ENCODE measurements around the gene PLAAT2. TPM values are rescaled to one million over a fixed set of nuclear protein-coding genes. Genes with fewer than 3 reads are reported as not detected.

The PLAAT2 gene
- total and polyA plus RNA-seq, 2 experiments from 2014 or later, result not detected

DNA sequence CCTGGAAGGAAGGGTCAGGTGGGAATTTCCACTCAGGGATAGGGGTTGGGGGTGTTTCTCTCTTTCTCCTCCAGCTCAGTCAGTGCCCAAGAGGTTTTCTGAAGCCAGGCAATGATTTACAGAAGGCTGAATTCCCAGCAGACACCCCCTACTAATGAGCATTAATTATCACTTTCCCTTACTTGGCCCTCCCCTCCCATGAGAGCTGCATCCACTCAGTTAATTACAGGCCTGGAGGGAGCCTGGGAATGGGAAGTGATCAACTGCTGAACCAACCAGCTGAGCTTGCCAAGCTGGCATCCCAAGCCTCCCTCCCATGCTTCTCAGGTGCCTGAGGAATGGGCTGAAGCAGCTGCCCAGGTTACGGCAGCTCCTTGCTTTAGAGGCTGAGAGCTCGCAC, 56.3 kb downstream of the PLAAT2 start:
- no peak overlapping the region for H3K27ac ChIP-seq
- no peaks in the 10 kb centered on the region for H3K4me1 ChIP-seq (ENCODE audit: low read depth)
- no peaks in the 10 kb centered on the region for H3K36me3 ChIP-seq
- H3K9me3 ChIP-seq (ENCODE audit: low read depth), result no peaks in the 10 kb centered on the region
- no peaks in the 10 kb centered on the region for H3K27me3 ChIP-seq
- TF ChIP-seq, protein P1, sequence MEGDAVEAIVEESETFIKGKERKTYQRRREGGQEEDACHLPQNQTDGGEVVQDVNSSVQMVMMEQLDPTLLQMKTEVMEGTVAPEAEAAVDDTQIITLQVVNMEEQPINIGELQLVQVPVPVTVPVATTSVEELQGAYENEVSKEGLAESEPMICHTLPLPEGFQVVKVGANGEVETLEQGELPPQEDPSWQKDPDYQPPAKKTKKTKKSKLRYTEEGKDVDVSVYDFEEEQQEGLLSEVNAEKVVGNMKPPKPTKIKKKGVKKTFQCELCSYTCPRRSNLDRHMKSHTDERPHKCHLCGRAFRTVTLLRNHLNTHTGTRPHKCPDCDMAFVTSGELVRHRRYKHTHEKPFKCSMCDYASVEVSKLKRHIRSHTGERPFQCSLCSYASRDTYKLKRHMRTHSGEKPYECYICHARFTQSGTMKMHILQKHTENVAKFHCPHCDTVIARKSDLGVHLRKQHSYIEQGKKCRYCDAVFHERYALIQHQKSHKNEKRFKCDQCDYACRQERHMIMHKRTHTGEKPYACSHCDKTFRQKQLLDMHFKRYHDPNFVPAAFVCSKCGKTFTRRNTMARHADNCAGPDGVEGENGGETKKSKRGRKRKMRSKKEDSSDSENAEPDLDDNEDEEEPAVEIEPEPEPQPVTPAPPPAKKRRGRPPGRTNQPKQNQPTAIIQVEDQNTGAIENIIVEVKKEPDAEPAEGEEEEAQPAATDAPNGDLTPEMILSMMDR (IDR thresholded peaks at IDR 0.05; ENCODE audit: low read depth, low read length), result no peak
- no peak overlapping the region for H3K4me3 ChIP-seq
- DNase-seq (ENCODE audit: low read depth in 1 of 2, low spot score in 1 of 2), result no peak

GRCh38 chr11:63505857-63506528, 57.2 kb downstream of the PLAAT2 start, which contains the start of gene LGALS12:
Gene LGALS12 (plus strand): TSS chr11:63506084. CDS start chr11:63506459, 375 bp downstream.
- Histone ChIP-seq H3K4me1 (ENCODE audit: low read depth) (no peaks in the 10 kb centered on the region), H3K9me3 (ENCODE audit: low read depth) (no peaks in the 10 kb centered on the region), H3K36me3 (no peaks in the 10 kb centered on the region), H3K27ac (no peak within 1 kb of the TSS), H3K27me3 (no peaks in the 10 kb centered on the region), H3K4me3 (no peak within 1 kb of the TSS)
- TF ChIP-seq, protein P1 (IDR thresholded peaks at IDR 0.05; ENCODE audit: low read depth, low read length), result no peak
- peak in 1 of 2 donors; percentile 98 for DNase-seq (ENCODE audit: low read depth in 1 of 2, low spot score in 1 of 2)

- DNase-seq (ENCODE audit: low read depth in 1 of 2, low spot score in 1 of 2), result peak in 1 of 2 donors; percentile 80
- H3K4me1 ChIP-seq (ENCODE audit: low read depth), result no peaks in the 10 kb centered on the region
Measured at GRCh38 chr11:63504933-63505586, 58.1 kb downstream of the PLAAT2 start.

DNA sequence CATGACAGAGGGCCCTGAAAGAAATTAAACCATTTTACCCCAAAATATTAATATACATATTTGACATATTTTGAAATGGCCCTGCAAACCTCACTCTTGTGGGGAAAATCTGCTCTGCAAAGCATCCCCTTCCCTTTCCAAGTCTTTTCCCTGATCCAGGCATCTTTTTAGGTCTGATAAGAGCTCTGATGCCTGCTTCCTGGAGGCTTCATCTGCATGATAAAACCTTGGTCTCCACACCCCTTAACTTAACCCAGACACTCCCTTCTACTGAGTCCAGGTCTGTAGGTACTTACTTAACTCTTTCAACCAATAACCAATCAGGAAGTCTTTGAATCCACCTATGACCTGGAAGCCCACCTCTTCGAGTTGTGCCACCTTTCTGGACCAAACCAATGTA, 59.1 kb downstream of the PLAAT2 start:
- no peak for DNase-seq (ENCODE audit: low read depth in 1 of 2, low spot score in 1 of 2)
- H3K4me1 ChIP-seq (ENCODE audit: low read depth), result no peaks in the 10 kb centered on the region
- no peaks in the 10 kb centered on the region for H3K27me3 ChIP-seq
- no peak overlapping the region for H3K4me3 ChIP-seq
- no peak overlapping the region for H3K27ac ChIP-seq
- no peaks in the 10 kb centered on the region for H3K9me3 ChIP-seq (ENCODE audit: low read depth)
- no peaks in the 10 kb centered on the region for H3K36me3 ChIP-seq
- TF ChIP-seq, protein P1 (IDR thresholded peaks at IDR 0.05; ENCODE audit: low read depth, low read length), result no peak

More at GRCh38 chr11:63504933-63505586, 58.1 kb downstream of the PLAAT2 start:
- TF ChIP-seq, protein P1 (IDR thresholded peaks at IDR 0.05; ENCODE audit: low read depth, low read length), result no peak
- Histone ChIP-seq H3K27me3 (no peaks in the 10 kb centered on the region), H3K9me3 (ENCODE audit: low read depth) (no peaks in the 10 kb centered on the region), H3K4me3 (no peak overlapping the region), H3K36me3 (no peaks in the 10 kb centered on the region), H3K27ac (no peak overlapping the region)

DNA sequence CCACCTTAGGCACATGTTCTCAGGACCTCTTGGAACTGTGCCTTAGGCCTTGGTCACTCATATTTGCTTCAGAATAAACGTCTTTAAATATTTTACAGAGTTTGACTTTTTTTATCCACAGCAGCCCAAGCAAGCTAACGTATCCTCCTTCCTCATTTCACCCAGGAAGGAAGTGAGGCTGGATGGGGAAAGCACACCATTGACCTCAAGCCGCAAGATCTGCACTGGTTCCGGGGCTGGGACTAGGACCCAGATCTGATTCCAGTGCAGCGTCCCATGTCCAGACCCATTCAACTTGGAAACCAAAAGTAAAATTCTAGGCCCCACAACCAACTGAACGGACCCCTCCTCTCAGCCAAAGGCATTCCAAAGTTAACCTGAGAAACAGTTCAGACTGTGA, 59.7 kb downstream of the PLAAT2 start:
- Histone ChIP-seq H3K27ac (no peak overlapping the region), H3K4me3 (no peak overlapping the region), H3K4me1 (ENCODE audit: low read depth) (no peaks in the 10 kb centered on the region), H3K27me3 (no peaks in the 10 kb centered on the region), H3K36me3 (no peaks in the 10 kb centered on the region), H3K9me3 (ENCODE audit: low read depth) (no peaks in the 10 kb centered on the region)
- no peak for DNase-seq (ENCODE audit: low read depth in 1 of 2, low spot score in 1 of 2)
- TF ChIP-seq, protein P1 (IDR thresholded peaks at IDR 0.05; ENCODE audit: low read depth, low read length), result no peak

Other genes with a start within 250 kb of the PLAAT2 start
- gene SLC22A9, start 193.6 kb downstream of the PLAAT2 start, total RNA-seq, result 0.18 TPM in 1 of 2 replicates, not detected in the other
- gene SLC22A9, start 193.6 kb downstream of the PLAAT2 start, polyA plus RNA-seq, result 0.09 TPM in 1 of 2 replicates, not detected in the other
- 0.06 TPM in 1 of 2 replicates, not detected in the other for gene PLAAT5, start 72.2 kb downstream of the PLAAT2 start, total RNA-seq
- gene PLAAT5, start 72.2 kb downstream of the PLAAT2 start, polyA plus RNA-seq, result 0.90 TPM in 1 of 2 replicates, not detected in the other
- gene LGALS12, start 57.3 kb downstream of the PLAAT2 start, total RNA-seq, result not detected in 2 replicates
- gene LGALS12, start 57.3 kb downstream of the PLAAT2 start, polyA plus RNA-seq, result not detected in 2 replicates
- 0.42 TPM in 1 of 2 replicates, not detected in the other for gene PLAAT4, start 26.6 kb downstream of the PLAAT2 start, total RNA-seq
- not detected in 2 replicates for gene PLAAT4, start 26.6 kb downstream of the PLAAT2 start, polyA plus RNA-seq
- 7.6 and 10.0 TPM in 2 replicates for gene PLAAT3, start 51.1 kb upstream of the PLAAT2 start, total RNA-seq
- 10.8 and 29.3 TPM in 2 replicates for gene PLAAT3, start 51.1 kb upstream of the PLAAT2 start, polyA plus RNA-seq
- 3.1 and 4.6 TPM in 2 replicates for gene ATL3, start 108.0 kb upstream of the PLAAT2 start, total RNA-seq
- 2.4 and 3.8 TPM in 2 replicates for gene ATL3, start 108.0 kb upstream of the PLAAT2 start, polyA plus RNA-seq
- gene RTN3, start 118.1 kb upstream of the PLAAT2 start, total RNA-seq, result 99.7 and 132 TPM in 2 replicates
- 99.5 and 116 TPM in 2 replicates for gene RTN3, start 118.1 kb upstream of the PLAAT2 start, polyA plus RNA-seq
- gene ZFTA, start 205.4 kb upstream of the PLAAT2 start, total RNA-seq, result 31.5 and 42.8 TPM in 2 replicates
- gene ZFTA, start 205.4 kb upstream of the PLAAT2 start, polyA plus RNA-seq, result 10.0 and 16.5 TPM in 2 replicates

Measured in cardiac muscle cell (in vitro differentiated cells and primary cell).